Measurements from ENCODE around the gene ATXN1.

The ATXN1 gene

DNA sequence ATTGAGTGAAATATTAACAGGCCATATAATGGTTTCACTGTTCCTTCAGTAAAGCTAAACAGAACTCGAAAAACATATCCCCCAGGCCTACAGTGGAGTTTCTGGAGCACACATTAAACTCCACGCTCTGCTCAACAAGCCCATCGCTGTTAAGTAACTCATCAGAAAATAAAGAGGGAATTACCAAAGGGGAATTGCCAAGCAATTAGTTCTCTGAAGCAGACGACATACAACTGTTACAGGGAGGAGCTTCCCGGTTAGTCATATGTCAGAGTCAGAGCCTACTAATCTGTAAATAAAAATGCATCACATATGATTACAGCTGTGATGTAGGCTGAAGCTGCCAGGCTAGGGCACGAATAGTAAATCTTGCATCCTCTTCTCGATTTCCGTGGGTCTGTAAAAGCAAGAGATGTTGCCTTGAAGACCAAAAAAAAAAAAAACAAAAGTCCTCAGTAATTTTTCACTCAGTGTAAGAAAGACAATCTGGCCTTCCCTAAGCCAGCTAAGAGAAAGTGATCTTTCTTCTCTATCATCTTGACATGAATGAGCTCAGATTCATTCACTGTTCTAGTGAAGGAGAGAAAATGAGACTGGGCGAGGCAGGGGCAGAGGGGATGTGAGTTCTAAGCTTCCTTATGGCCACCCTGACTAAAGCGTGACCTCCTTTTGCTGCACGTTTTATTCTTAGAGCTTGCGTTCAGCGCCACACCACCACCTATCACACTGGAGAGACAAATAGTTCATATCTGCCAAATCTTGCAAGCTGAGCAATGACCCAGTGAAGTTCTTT is 13.8 kb downstream of the ATXN1 start:
- FAIRE-seq (peak; percentile 26), DNase-seq (ENCODE audit: low spot score) (peak; percentile 59)

DNA sequence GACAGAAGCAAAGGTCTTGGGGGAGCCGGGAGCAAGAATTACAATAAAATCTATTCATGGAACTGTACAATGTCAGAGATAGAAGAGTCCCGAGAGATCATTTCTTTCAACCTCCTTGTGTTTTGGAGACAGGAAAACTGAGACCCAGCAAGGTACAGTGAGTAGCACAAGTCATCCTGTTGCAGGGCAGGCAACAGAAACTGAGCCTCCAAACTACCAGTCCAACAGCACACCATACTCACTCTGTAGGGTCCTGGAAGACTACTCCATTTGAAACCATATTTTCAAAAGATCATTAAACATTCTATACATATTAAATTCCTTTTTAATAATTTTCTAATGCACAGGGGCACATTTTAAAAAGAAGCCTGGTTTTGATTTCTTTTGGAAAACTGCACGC is 14.4 kb downstream of the ATXN1 start:
- DNase-seq (ENCODE audit: low spot score) (no peak), FAIRE-seq (no peak)

DNA sequence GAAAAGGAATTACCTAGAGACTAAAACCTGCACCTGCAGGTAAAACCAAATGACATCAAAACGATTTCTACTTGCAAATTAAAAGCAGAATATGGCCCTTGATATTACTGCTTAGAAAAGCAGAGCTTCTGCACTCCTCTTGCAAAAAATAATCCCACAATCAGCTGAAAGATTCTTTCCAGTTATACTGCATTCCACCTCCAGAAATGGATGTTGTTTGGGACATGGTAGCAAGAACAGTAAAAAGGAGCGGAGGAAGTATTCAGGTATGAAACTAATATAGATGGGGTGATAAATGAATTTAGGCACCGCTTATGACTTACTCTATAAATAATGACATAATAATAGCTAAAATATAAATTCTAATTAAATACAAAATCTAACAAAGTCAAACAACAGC is 14.9 kb downstream of the ATXN1 start:
- FAIRE-seq (no peak), DNase-seq (ENCODE audit: low spot score) (no peak)

DNA sequence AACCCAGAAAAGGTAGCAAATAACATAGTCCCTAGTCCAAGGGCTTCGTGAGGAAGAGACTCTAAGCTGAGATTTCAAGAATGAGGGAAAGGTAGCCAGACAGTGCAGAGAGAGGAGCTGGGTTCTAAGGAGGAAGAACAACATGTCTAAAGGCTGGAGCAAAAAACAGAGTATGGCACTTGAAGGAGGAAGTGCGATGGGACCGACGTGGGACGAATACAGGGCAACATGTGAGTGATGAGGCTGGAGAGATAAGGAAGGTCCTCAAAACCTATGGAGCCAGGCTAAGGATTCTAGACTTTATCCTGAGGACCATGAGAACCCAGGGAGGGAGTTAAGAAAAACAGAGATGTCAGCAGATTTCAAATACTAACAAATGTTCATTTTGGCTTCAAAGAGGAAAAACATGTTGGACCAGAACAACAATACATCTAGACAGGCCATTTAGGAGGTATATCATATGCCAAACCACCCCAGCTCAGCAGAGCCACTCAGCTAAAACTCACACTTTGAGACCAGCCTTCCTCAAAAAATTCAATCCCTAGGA is 17.5 kb downstream of the ATXN1 start:
- FAIRE-seq, result no peak
- DNase-seq (ENCODE audit: low spot score), result no peak

DNA sequence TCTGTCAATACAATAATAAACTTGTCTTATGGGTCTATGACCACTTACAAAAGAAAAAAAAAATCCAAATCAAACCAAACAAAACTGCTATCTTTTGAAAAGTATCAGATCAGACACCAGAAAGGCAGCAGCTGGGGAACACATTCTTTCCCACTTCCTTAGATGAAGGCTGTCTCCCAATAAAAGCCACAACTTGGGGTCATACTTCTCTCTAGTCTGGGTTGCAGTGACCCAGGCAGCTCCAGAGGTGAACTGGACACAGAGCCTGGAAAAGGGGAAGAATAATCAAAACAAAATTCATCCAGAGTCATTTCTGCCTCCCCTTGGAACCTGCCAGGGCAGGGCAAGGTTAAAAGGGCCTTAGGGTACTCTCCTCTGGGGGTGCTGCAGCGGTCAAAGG is 19.1 kb downstream of the ATXN1 start:
- DNase-seq (ENCODE audit: low spot score) (no peak), FAIRE-seq (no peak)

DNA sequence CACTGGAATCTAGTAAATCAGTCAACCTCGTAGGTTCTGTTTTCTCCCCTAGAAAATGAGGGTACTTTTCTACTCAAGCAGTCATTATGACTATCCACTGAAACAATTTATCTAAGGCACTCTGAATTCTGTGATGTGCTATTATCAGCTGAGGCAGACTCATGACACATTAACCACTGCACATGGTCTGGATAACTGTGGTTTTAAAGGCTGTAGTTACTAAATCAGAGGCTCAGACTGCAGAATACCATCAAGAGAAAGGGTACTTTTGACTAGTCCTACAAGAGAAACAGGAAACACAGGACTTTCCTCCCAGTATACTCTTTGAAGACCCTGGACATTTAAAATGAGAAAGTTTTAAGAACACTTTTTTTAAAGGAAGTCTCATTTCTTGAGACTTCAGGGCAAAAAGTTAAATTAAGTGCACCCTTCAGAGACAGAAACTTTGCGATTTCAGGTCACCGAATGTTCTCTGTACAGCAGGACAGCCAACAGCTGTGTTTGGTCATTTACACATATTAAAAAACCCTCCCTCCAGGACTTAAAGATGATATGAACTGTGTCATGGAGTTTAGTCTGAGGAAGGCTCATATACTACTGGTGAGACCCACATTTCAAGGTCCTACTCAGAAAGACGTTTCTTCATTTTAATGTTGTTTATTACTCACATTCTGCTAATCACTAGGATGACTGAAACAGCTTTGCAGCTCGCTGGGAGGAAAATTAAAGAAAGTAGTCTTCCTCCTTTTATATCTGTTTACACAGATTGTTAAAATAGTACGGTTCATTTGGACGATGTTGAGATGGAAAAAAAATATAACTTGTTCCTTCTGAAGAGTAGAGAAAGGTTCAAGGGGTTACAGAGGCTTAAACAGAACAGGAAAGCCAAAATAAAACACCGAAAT is 19.9 kb downstream of the ATXN1 start:
- DNase-seq (ENCODE audit: low spot score) (peak; percentile 96), FAIRE-seq (peak; percentile 99)

DNA sequence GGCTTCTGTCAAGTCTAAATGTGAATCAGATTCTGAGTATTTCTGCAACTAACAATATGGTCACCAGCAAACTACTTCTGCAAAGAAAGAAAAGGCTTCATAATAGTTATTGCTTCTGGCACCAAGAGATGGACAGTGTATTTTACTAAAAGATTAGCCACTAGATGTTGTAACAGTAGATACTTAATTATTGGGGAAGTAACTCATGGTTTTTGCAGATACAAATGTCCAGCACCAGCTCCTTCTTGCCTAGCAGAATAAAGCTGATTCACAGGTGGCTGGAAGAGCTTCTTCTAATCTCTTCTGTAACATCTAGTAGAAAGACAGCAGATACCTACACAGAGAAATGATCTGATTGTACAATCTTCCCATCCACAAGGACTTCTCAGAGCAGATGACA is 21.2 kb downstream of the ATXN1 start:
- no peak for DNase-seq (ENCODE audit: low spot score)
- FAIRE-seq, result no peak

DNA sequence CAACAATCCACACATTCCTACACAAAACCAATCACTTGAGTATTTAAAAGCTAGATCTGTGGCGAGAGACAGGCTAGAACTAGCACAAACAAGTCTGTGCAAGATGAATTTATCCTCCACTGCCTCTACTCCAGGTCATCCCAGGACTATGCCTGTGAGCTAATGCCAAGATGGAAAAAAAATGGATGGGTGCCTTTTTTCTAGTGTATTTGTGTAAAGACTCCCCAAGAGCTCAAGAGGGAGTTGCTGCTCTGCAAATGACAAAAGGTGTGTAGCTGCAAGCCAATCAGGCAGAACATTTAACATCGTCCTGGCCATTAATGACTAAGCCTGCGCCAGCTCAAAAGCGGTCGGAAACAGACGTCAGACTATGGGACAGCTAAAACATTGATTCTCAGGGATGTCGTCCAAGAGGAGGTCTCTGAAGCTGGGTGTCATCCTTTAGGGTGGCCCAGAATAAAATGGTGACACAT is 21.9 kb downstream of the ATXN1 start:
- DNase-seq (ENCODE audit: low spot score) (peak; percentile 88), FAIRE-seq (peak; percentile 84)

DNA sequence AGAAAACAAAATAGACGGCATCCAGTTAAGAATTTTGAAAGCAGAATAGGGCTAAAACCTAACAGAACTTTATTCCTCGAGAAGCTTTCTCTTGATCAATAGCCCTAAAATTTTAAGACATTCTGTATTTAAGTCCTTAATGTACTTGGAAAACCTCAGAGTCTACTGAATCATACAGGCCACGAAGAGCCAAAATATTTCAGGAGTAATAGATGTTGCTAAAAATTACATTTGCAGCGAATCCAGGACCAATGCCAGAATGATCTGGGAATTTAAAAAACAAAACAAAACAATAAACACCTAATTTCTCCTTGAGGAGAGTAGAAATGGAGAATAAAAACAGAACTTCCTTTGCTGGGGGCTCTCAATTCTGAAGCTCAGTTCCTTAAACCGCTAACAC is 23.3 kb downstream of the ATXN1 start:
- no peak for DNase-seq (ENCODE audit: low spot score)
- FAIRE-seq, result no peak

DNA sequence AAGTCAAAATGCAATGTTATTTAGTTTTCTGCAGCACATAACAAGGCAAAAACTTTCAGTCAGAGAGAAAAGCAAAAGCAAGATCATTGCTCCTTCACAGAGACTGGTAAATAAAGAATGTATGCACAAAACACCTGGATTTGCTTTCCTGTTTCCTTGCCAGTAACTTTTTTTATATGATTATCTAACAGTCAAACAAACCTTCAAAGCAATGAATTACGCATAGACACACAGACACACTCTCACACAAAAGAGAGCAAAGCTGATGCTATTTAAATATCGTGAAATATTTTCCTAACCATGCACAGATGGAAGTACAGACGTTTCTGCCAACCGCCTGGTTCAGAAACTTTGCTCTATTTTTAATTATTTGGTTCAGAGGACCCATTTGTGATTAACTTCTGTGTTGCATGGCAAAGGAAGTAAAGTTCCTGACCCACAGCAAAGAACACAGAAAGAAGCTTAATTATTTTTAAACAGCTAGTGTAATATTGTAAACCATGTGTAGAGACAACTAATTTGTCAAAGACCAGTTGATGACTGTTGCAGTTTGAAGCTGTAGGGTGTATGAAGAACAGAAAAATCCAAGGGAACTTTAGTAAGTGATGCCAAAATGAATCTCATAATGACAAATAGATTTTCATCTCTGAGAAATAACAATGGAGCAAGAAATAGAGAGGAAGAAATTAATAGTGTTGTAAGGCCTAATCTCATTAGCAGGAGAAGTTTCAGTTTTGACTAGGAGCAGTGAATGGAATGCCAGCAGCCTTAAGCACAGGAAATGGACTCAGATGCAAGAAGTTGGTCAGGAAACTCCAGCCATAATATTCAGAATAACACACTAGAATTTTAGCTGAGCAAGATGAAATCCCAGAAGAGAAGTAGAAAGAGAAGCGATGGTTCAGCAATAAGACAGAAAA is 24.1 kb downstream of the ATXN1 start:
- DNase-seq (ENCODE audit: low spot score), result no peak
- FAIRE-seq, result no peak

DNA sequence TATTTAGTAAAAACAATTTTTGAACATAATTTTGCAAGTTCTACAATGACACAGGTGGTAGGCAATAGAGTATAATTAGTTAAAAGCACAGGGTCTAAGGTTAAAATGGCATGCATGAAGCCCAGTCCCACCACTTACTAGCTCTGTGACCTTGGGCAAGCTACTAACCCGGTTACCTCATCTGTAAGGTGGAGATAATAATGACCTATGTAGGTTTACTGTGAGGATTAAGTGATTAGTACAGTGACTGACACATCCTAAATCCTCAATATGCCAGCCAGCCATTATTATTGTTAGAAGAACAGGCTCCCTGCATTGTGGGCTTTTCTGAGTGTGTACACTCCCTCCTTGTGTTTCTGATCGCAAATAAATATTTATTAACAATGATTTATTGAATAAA is 26.2 kb downstream of the ATXN1 start:
- no peak for FAIRE-seq
- DNase-seq (ENCODE audit: low spot score), result no peak

DNA sequence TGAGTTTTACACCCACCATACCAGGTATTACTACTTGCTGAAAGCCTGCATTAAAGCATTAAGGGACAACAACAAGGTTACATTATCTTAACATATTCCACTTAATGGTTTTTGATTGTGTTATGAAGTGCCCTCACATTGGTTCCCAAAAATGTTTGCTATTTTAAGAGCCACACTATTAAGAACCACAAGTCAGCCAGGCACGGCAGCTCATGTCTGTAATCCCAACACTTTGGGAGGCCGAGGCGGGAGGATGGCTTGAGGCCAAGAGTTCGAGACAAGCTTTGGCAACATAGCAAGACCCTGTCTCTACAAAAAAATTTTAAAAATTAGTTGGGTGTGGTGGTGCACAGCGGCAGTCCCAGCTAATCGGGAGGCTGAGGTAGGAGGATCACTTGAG is 28.2 kb downstream of the ATXN1 start:
- no peak for FAIRE-seq
- no peak for DNase-seq (ENCODE audit: low spot score)

DNA sequence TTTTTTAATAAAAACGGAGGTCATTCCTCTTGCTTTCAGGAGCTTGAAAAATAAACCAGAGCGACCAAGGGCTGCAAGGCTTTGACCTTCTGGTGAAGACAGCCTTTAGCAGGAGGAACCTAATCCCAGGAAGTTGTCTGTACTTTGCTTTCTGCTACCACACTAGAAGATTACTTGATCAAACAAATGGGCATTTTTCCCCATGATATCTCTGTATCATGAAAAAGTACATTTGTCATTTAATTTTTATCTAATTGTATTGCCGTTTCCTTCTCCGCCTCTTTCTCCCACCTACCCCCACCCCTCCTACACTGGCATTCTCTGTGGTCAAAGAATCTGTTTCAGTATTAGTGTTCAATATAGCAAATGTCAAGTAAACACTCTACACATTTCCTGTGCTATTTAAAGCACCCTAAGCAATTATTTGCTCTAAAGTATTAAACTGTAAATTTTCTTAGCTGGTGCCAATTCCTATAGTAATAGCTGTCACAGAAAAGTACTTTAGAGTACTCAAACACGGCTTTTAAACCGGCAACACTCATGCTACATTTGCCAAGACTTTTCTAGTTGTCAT is 29.7 kb downstream of the ATXN1 start:
- no peak for FAIRE-seq

DNA sequence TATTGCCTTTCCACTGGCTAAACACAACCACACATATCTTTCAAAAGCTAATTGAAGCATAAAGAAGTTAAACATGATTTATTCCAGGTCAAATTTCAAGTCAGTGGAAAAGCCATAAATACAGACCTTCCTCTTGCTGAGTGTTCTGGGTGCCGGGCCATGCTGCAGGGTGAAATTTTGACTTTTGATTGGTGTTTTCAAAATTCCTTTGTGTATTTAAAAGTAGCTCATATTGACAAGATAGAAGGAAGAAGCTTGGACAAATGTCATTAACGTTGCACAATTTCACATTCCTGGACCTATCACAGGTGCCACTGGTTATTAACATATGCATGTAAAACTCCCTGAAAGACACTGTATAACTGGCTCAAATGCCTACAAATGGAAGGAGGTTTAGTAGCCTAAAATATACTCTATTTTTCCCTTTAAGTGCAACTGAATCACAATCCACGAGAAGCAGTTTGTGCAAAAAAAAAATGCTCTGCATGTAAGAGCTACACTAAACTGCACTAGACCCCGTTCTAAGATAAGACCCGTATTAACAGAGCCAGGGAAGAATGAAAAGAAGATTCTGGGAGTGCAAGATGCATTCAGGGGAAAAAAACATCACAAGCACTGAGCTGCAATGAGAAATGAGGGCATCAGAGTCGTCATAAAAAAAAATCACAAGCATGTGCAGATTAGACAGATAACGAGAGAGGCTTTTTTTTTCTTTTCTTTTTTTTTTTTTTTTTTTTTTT is 30.4 kb downstream of the ATXN1 start:
- DNase-seq (ENCODE audit: low spot score), result no peak
- FAIRE-seq, result peak; percentile 69

More for the DNA sequence above, 29.7 kb downstream of the ATXN1 start:
- DNase-seq (ENCODE audit: low spot score), result no peak

DNA sequence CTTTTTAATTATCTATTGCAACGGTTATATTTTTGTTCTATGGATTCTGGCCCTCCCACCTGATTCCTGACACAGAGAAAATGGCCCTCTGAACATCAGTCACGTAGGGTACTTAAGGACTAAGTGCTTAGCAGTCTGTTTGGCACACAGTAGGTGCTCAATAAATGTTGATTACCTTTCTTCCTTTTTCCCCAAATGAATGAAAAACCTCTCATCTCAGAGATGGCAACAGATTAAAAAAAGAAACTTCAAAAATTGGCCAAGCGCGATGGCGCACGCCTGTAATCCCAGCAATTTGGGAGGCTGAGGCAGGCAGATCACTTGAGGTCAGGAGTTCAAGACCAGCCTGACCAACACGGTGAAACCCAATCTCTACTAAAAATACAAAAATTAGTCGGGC is 31.5 kb downstream of the ATXN1 start:
- DNase-seq (ENCODE audit: low spot score), result no peak
- FAIRE-seq, result no peak

DNA sequence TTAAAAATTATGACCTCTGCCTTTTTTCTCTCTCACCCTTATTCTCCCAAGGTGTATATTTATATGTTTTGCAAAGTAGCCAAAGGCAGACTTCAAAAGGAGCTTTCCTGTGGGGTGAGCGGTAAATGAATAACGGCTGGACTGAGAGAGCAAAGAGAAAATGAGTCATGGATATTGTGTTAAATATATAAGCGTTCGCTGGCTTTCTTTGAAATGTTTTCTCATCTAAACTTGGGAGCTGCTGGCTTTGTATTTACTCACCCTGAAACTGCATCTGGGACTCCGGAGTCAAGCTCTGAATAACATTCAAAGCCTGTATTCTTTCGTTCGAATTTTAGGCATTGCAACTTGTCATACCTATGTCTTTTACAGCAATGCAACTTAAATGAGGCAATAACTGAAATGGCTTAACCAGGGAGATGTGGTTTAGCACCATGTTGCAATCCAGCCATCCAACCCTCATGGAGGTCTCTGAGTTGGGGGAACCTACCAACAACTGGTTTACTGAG is 32.0 kb downstream of the ATXN1 start:
- DNase-seq (ENCODE audit: low spot score) (peak; percentile 66), FAIRE-seq (peak; percentile 89)

DNA sequence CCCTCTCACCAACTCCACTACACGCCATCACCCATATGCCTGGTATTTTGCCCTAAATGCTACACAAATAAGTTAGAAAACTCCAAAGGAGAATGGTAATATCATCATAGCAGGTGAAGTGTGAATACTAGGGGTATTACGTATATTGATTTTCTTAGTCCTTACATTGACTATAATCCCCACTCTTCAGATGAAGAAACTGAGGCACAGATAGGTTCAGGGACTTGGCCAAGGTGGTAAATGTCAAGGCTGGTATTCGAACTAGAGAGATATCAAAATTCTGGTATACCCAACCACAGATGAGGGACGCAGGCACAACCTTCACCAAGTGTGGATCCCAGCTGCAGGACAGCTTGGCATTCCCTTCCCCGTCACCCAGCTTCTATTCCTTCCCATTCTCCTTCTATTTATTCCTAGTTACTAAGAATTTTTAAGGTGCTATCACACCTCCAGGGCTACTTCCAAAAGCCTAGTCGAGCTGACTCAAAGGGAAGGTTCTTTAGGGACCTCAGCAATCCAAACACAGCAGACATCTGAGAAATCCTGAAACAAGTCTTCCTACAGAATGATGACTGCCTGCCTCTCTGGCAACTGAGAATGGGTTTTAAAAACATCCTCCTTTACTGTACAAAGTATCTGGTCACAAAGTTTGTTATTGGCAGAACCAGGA is 32.6 kb downstream of the ATXN1 start:
- DNase-seq (ENCODE audit: low spot score), result no peak
- no peak for FAIRE-seq

DNA sequence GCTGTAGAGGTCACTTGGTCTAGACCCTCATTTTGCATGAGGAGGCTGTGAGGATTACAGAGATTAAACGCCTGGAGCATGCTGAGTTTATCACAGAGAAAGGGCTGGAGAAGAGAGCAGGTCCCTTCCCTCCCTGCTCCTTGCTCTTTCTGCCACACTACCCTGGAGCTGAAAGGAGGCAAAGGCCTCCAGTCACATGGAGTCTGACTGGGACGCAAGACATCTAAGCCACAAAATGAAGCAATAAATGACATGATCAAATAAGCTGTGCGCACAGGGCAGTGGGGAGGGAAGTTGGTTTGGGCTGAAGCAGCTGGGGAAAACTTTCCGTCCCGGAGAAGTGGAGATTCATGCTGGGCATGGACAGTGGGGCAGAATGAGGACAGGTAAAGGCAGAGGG is 33.3 kb downstream of the ATXN1 start:
- peak; percentile 28 for FAIRE-seq
- peak; percentile 58 for DNase-seq (ENCODE audit: low spot score)

DNA sequence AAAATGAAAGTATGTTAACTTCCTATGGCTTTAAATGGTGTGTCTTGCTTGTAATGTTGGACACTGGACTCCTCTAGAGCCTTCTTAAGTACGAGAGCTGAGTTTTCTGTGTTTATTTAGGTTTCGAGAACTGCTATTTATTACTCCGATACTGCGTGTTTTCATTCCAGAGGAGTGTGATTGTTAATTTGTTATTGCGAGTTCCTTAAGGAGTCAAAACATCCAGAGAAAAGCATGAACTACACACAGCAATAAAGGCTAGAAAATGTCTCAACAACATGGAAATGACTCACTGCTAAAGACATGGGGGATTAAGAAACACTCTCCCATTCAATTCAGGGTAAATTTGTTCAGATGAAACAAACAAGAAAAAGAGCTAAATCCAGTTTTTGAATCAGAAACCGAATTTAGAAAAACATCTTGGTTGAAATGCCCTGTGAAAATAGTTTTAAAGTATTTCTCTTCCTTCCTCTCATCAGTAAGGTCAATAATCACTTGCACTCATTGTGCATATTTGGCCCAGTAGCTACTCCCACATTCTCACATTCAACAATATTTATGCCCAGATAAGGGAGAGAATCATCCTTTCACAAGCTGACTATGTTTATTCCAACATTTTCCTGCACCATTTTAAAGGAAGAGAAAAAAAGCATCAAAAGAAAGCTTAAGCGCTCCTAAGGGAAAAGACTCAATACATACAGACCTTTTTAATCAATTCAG is 36.0 kb downstream of the ATXN1 start:
- no peak for DNase-seq (ENCODE audit: low spot score)
- FAIRE-seq, result peak; percentile 2
